HEK293 (cell line): ENCODE data around the gene PHACTR1.

Experiments used
- CTCF ChIA-PET: fragments of 350-600 bp; formaldehyde crosslinking; extraction: SDS; loops from one replicate; lab custom pipeline; 2021; ENCODE audit warnings: antibody characterized with exemption; lab: Yijun Ruan, JAX
- POLR2A ChIA-PET: fragments of 300-600 bp; formaldehyde crosslinking; extraction: SDS; loops from one replicate; lab custom pipeline; 2020; ENCODE audit warnings: antibody characterized with exemption, inconsistent platforms; lab: Yijun Ruan, JAX
- H3K27ac ChIP-seq: fragments of 200-500 bp; sonication (Bioruptor generic); 2 replicates; pipeline ENCODE4 v1.5.1; 2014; ENCODE audit warnings: low read depth, low read length, control low read depth, inconsistent platforms; ENCODE audit errors: extremely low read depth
- H3K36me3 ChIP-seq, 2 experiments: fragments of 200-500 bp in 1 of 2; sonication (Bioruptor generic) in 1 of 2; 1 replicate in 1 of 2; 2 replicates in 1 of 2; pipeline ENCODE4 v1.5.1; 2014 to 2017; ENCODE audit warnings: inconsistent platforms in 2 of 2, low read length in 2 of 2; ENCODE audit not compliant: control insufficient read depth in 2 of 2, insufficient read depth in 1 of 2
- H3K4me1 ChIP-seq: fragments of 200-500 bp; sonication (Bioruptor generic); 2 replicates; pipeline ENCODE4 v1.5.1; 2014; ENCODE audit warnings: mild to moderate bottlenecking, low read length, inconsistent platforms; ENCODE audit not compliant: control insufficient read depth, insufficient read depth
- H3K4me3 ChIP-seq: 2 replicates; pipeline ENCODE4 v1.5.1; 2011; ENCODE audit warnings: low read depth, mild to moderate bottlenecking, control low read depth, low read length, moderate library complexity
- H3K9me3 ChIP-seq: fragments of 200-500 bp; sonication (Bioruptor generic); 2 replicates; pipeline ENCODE4 v1.5.1; 2014; ENCODE audit warnings: low read depth, low read length, inconsistent platforms; ENCODE audit not compliant: control insufficient read depth, insufficient read depth
- ATF2 ChIP-seq: fragments of 450-650 bp; formaldehyde crosslinking; IDR thresholded peaks from 2 replicates; pipeline ENCODE4 v1.5.1; 2016; ENCODE audit warnings: missing biosample characterization, missing genetic modification characterization, low read depth
- ELK4 ChIP-seq: IDR thresholded peaks from 2 replicates; pipeline ENCODE4 v1.6.1; 2011; ENCODE audit warnings: mild to moderate bottlenecking, low read depth, low read length, borderline replicate concordance
- HOXA7 ChIP-seq: sonication (generic); formaldehyde crosslinking; IDR thresholded peaks from 2 replicates; pipeline ENCODE4 v1.8.1; 2022; ENCODE audit warnings: missing genetic modification reagents, borderline replicate concordance
- KLF17 ChIP-seq: fragments of 450-650 bp; formaldehyde crosslinking; IDR thresholded peaks from 2 replicates; pipeline ENCODE4 v1.5.1; 2016; ENCODE audit warnings: missing biosample characterization, missing genetic modification characterization
- MZF1 ChIP-seq: fragments of 450-650 bp; formaldehyde crosslinking; IDR thresholded peaks from 2 replicates; pipeline ENCODE4 v1.5.1; 2017; ENCODE audit warnings: missing biosample characterization, missing genetic modification characterization, borderline replicate concordance
- PBX3 ChIP-seq: sonication (generic); formaldehyde crosslinking; IDR thresholded peaks from 2 replicates; pipeline ENCODE4 v1.8.1; 2022; ENCODE audit warnings: mild to moderate bottlenecking, moderate library complexity, missing genetic modification reagents
- ZNF114 ChIP-seq: fragments of 450-650 bp; formaldehyde crosslinking; IDR thresholded peaks from 2 replicates; pipeline ENCODE4 v1.5.0; 2017; ENCODE audit warnings: missing biosample characterization, missing genetic modification characterization
- ZNF169 ChIP-seq: fragments of 450-650 bp; formaldehyde crosslinking; IDR thresholded peaks from 2 replicates; pipeline ENCODE4 v1.5.1; 2016; ENCODE audit warnings: missing biosample characterization, missing genetic modification characterization
- ZNF19 ChIP-seq: fragments of 450-650 bp; formaldehyde crosslinking; IDR thresholded peaks from 2 replicates; pipeline ENCODE4; 2016; ENCODE audit warnings: missing biosample characterization, missing genetic modification characterization, low read depth
- ZNF2 ChIP-seq: fragments of 450-650 bp; formaldehyde crosslinking; IDR thresholded peaks from 2 replicates; pipeline ENCODE4 v1.5.1; 2016; ENCODE audit warnings: missing biosample characterization, missing genetic modification characterization
- ZNF202 ChIP-seq: fragments of 450-650 bp; formaldehyde crosslinking; IDR thresholded peaks from 2 replicates; pipeline ENCODE4 v1.5.1; 2016; ENCODE audit warnings: missing biosample characterization, missing genetic modification characterization, borderline replicate concordance
- ZNF214 ChIP-seq: fragments of 450-650 bp; formaldehyde crosslinking; IDR thresholded peaks from 2 replicates; pipeline ENCODE4 v1.5.1; 2017; ENCODE audit warnings: missing biosample characterization, mild to moderate bottlenecking, missing genetic modification characterization, borderline replicate concordance
- ZNF223 ChIP-seq: fragments of 450-650 bp; formaldehyde crosslinking; IDR thresholded peaks from 2 replicates; pipeline ENCODE4 v1.5.1; 2016; ENCODE audit warnings: missing biosample characterization, missing genetic modification characterization
- ZNF292 ChIP-seq: fragments of 450-650 bp; formaldehyde crosslinking; IDR thresholded peaks from 2 replicates; pipeline ENCODE4 v1.5.1; 2016; ENCODE audit warnings: low read depth, missing biosample characterization, missing genetic modification characterization, borderline replicate concordance
- ZNF311 ChIP-seq: fragments of 450-650 bp; formaldehyde crosslinking; IDR thresholded peaks from 2 replicates; pipeline ENCODE4 v1.5.1; 2017; ENCODE audit warnings: missing biosample characterization, missing genetic modification characterization, borderline replicate concordance
- ZNF510 ChIP-seq: fragments of 450-650 bp; formaldehyde crosslinking; IDR thresholded peaks from 2 replicates; pipeline ENCODE4 v1.5.1; 2018; ENCODE audit warnings: mild to moderate bottlenecking, missing genetic modification characterization, missing biosample characterization; ENCODE audit not compliant: insufficient replicate concordance
- ZNF548 ChIP-seq: fragments of 450-650 bp; formaldehyde crosslinking; IDR thresholded peaks from 2 replicates; pipeline ENCODE4 v1.5.1; 2016; ENCODE audit warnings: missing biosample characterization, missing genetic modification characterization
- ZNF585B ChIP-seq: fragments of 450-650 bp; formaldehyde crosslinking; IDR thresholded peaks from 2 replicates; pipeline ENCODE4 v1.5.1; 2016; ENCODE audit warnings: missing biosample characterization, missing genetic modification characterization
- ZNF624 ChIP-seq: fragments of 450-650 bp; formaldehyde crosslinking; IDR thresholded peaks from 2 replicates; pipeline ENCODE4 v1.5.1; 2017; ENCODE audit warnings: missing biosample characterization, missing genetic modification characterization
- ZNF626 ChIP-seq: fragments of 450-650 bp; sonication (Bioruptor Pico); formaldehyde crosslinking; IDR thresholded peaks from 2 replicates; pipeline ENCODE4 v1.5.1; 2018; ENCODE audit warnings: missing biosample characterization, missing genetic modification characterization, inconsistent platforms
- ZNF704 ChIP-seq: fragments of 450-650 bp; formaldehyde crosslinking; IDR thresholded peaks from 2 replicates; pipeline ENCODE4 v1.5.1; 2016; ENCODE audit warnings: missing biosample characterization, missing genetic modification characterization

The PHACTR1 gene

GRCh38 chr6:12865117-12865516, 148.6 kb downstream of the PHACTR1 start (continued):
- TF ChIP-seq ZNF214 (tag by site-specific recombination) (no peak), ZNF169 (tag by site-specific recombination) (no peak)

GRCh38 chr6:12865671-12866181, 149.2 kb downstream of the PHACTR1 start:
- Histone ChIP-seq H3K4me1 (no peaks in the 10 kb centered on the region), H3K27ac (no peak overlapping the region), H3K36me3 (no peaks in the 10 kb centered on the region), H3K9me3 (no peaks in the 10 kb centered on the region), H3K4me3 (no peak overlapping the region)
- CTCF ChIA-PET, result interaction anchor here (0.6 kb wide), 1 partner anchor 85 kb away, joined by 3 read pairs; no protein-coding TSS in a partner anchor
- TF ChIP-seq ZNF626 (tag by site-specific recombination), result no peak
- TF ChIP-seq ZNF202 (tag by site-specific recombination), result no peak
- TF ChIP-seq ZNF2 (tag by site-specific recombination), result no peak
- no peak for TF ChIP-seq ATF2
- TF ChIP-seq ZNF624 (tag by site-specific recombination), result no peak
- no peak for TF ChIP-seq MZF1 (tag by site-specific recombination)
- TF ChIP-seq ZNF114, result no peak
- no peak for TF ChIP-seq ZNF510 (tag by site-specific recombination)
- TF ChIP-seq ZNF223 (tag by site-specific recombination), result no peak
- no peak for TF ChIP-seq ZNF585B (tag by site-specific recombination)
- no peak for TF ChIP-seq KLF17 (tag by site-specific recombination)
- TF ChIP-seq ZNF311 (tag by site-specific recombination), result no peak
- TF ChIP-seq ZNF292 (tag by site-specific recombination), result no peak
- TF ChIP-seq ZNF19 (tag by site-specific recombination), result no peak
- TF ChIP-seq HOXA7, result no peak
- no peak for TF ChIP-seq ZNF548
- no peak for TF ChIP-seq PBX3 (CRISPR knock-in tag)
- no peak for TF ChIP-seq ELK4
- TF ChIP-seq ZNF704 (tag by site-specific recombination), result no peak
- POLR2A ChIA-PET, result no interaction called here
